DND-41 (cell line): ENCODE data around the gene MB21D2.

Experiments used
- ATAC-seq: fragments of 200-7000 bp; cut with Tn5 transposase; 3 replicates; pipeline ENCODE4 v1.9.1; 2021; ENCODE audit warnings: low read depth; ENCODE audit not compliant: insufficient read depth
- DNase-seq: peaks from one replicate; pipeline ENCODE4 v3.0.0-alpha.2; 2020
- H2AFZ ChIP-seq: 2 replicates; pipeline ENCODE4 v1.6.0; 2012; ENCODE audit warnings: low read depth, low read length
- H3K27ac ChIP-seq: 2 replicates; pipeline ENCODE4 v1.5.1; 2012; ENCODE audit warnings: low read length, inconsistent platforms
- H3K27me3 ChIP-seq: fragments of 200-600 bp; sonication (generic); 2 replicates; pipeline ENCODE4 v1.6.0; 2012; ENCODE audit warnings: low read length, mild to moderate bottlenecking, inconsistent platforms; ENCODE audit not compliant: insufficient read depth, poor library complexity
- H3K36me3 ChIP-seq: 2 replicates; pipeline ENCODE4 v1.5.1; 2012; ENCODE audit warnings: low read length, inconsistent platforms; ENCODE audit not compliant: insufficient read depth
- H3K4me1 ChIP-seq: 2 replicates; pipeline ENCODE4 v1.5.1; 2012; ENCODE audit warnings: mild to moderate bottlenecking, low read length; ENCODE audit not compliant: insufficient read depth
- H3K4me2 ChIP-seq: 2 replicates; pipeline ENCODE4 v1.6.0; 2012; ENCODE audit warnings: mild to moderate bottlenecking, moderate library complexity, low read length, inconsistent platforms; ENCODE audit not compliant: insufficient read depth
- H3K4me3 ChIP-seq, 2 experiments: fragments of 200-600 bp in 1 of 2; shearing (Covaris generic) in 1 of 2; 2 replicates each; pipeline ENCODE4 v1.5.1; 2012 to 2016; ENCODE audit warnings: inconsistent platforms in 2 of 2, low read length in 2 of 2, mild to moderate bottlenecking in 2 of 2, low read depth in 1 of 2, moderate library complexity in 1 of 2
- H3K79me2 ChIP-seq: 2 replicates; pipeline ENCODE4 v1.6.0; 2012; ENCODE audit warnings: low read length, inconsistent platforms; ENCODE audit not compliant: insufficient read depth
- H3K9ac ChIP-seq: 2 replicates; pipeline ENCODE4 v1.6.0; 2012; ENCODE audit warnings: low read depth, mild to moderate bottlenecking, inconsistent platforms, low read length, moderate library complexity
- H3K9me3 ChIP-seq: 2 replicates; pipeline ENCODE4 v1.5.1; 2012; ENCODE audit warnings: low read length, moderate library complexity, mild to moderate bottlenecking, inconsistent platforms; ENCODE audit not compliant: insufficient read depth, severe bottlenecking
- H4K20me1 ChIP-seq: 2 replicates; pipeline ENCODE4 v1.6.0; 2012; ENCODE audit warnings: low read length; ENCODE audit not compliant: insufficient read depth
- CTCF ChIP-seq: IDR thresholded peaks from 2 replicates; pipeline ENCODE4 v1.5.1; 2012; ENCODE audit warnings: borderline replicate concordance, low read length, moderate library complexity, mild to moderate bottlenecking; ENCODE audit not compliant: poor library complexity, severe bottlenecking; ENCODE audit errors: extremely low read depth
- EZH2 ChIP-seq: IDR thresholded peaks from 3 replicates; pipeline ENCODE4 v1.6.1; 2012; ENCODE audit warnings: borderline replicate concordance, low read depth, mild to moderate bottlenecking, moderate library complexity, low read length, inconsistent platforms; ENCODE audit not compliant: severe bottlenecking

The MB21D2 gene

GRCh38 chr3:192858849-192859585 is 58.6 kb downstream of the MB21D2 start:
- H3K79me2 ChIP-seq, result no peaks in the 10 kb centered on the region
- ATAC-seq, result no peak

DNA sequence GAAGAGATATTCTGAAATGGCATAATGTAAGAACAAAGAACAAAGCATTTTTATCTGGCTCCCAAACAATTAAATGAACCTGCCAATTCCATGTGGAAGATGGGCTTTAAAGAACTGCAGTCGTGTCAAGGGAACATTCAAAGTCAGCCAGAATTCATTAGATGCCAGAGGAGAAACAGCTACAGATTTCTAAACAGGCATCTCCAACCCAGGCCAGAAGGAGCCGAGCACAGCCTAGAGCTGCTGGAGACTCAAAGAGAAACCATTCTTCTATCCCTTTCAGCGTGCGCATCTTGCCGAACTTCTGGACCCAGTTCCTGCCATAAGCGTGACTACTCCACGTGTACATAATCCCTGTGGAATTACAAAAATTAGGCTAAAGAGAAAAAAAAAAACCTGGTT is 60.4 kb downstream of the MB21D2 start:
- H3K4me1 ChIP-seq, result no peaks in the 10 kb centered on the region
- H3K4me2 ChIP-seq, result no peak overlapping the region
- DNase-seq (no peak), ATAC-seq (no peak)
- H2AFZ ChIP-seq, result no peak overlapping the region
- peaks cover 3% of the 10 kb centered on the region for H3K27me3 ChIP-seq
- H3K36me3 ChIP-seq, result no peaks in the 10 kb centered on the region
- H3K4me3 ChIP-seq, result no peak overlapping the region
- no peak overlapping the region for H3K9ac ChIP-seq
- H3K27ac ChIP-seq, result no peak overlapping the region
- H3K79me2 ChIP-seq, result no peaks in the 10 kb centered on the region
- TF ChIP-seq CTCF (no peak), EZH2 (no peak)
- H3K9me3 ChIP-seq, result no peaks in the 10 kb centered on the region
- H4K20me1 ChIP-seq, result no peaks in the 10 kb centered on the region

More at GRCh38 chr3:192858849-192859585, 58.6 kb downstream of the MB21D2 start:
- H4K20me1 ChIP-seq, result no peaks in the 10 kb centered on the region
- H3K27me3 ChIP-seq, result peaks cover 3% of the 10 kb centered on the region
- no peaks in the 10 kb centered on the region for H3K4me1 ChIP-seq
- no peak overlapping the region for H3K4me3 ChIP-seq
- no peak overlapping the region for H2AFZ ChIP-seq
- no peak for DNase-seq
- H3K9me3 ChIP-seq, result no peaks in the 10 kb centered on the region
- H3K4me2 ChIP-seq, result no peak overlapping the region
- H3K9ac ChIP-seq, result no peak overlapping the region
- TF ChIP-seq CTCF (no peak), EZH2 (no peak)
- no peaks in the 10 kb centered on the region for H3K36me3 ChIP-seq
- no peak overlapping the region for H3K27ac ChIP-seq

GRCh38 chr3:192855434-192855833 is 62.2 kb downstream of the MB21D2 start:
- no peaks in the 10 kb centered on the region for H4K20me1 ChIP-seq

More at GRCh38 chr3:192855434-192855833, 62.2 kb downstream of the MB21D2 start:
- Histone ChIP-seq H3K27ac (no peak overlapping the region), H3K27me3 (peaks cover 3% of the 10 kb centered on the region), H3K9ac (no peak overlapping the region), H3K9me3 (no peaks in the 10 kb centered on the region), H2AFZ (no peak overlapping the region), H3K79me2 (no peaks in the 10 kb centered on the region), H3K4me1 (no peaks in the 10 kb centered on the region), H3K4me2 (no peak overlapping the region), H3K36me3 (no peaks in the 10 kb centered on the region), H3K4me3 (no peak overlapping the region)
- ATAC-seq, result no peak
- no peak for DNase-seq
- no peak for TF ChIP-seq EZH2
- TF ChIP-seq CTCF, result no peak
